Measurements from ENCODE around the gene ABLIM3.
A peak's percentile ranks its signal among the peaks of the same experiment; 100 is the strongest.

- TF ChIP-seq EZH2 (IDR thresholded peaks at IDR 0.05; ENCODE audit: borderline replicate concordance, low read depth, low read length) (no peak), SMARCC2 (IDR thresholded peaks at IDR 0.05; ENCODE audit: low read depth) (no peak), SPI1 (IDR thresholded peaks at IDR 0.05; ENCODE audit: borderline replicate concordance, low read depth, low read length) (no peak), REST (IDR thresholded peaks at IDR 0.05; ENCODE audit: borderline replicate concordance) (no peak; the same call in 1 of the 2 replicates), REST (CRISPR knock-in tag; IDR thresholded peaks at IDR 0.05; ENCODE audit: low read depth) (no peak), CTCF (IDR thresholded peaks at IDR 0.05 in 2 of 3, conservative IDR thresholded peaks at IDR 0.05 in 1 of 3; ENCODE audit: insufficient read depth in 2 of 3, low read depth in 1 of 3, low read length in 3 of 3) (peak; percentile 13 to 43 (median 22); a peak in 2 of 6 replicates)
Measured at GRCh38 chr5:149238540-149238939, 97.2 kb downstream of the ABLIM3 start.

Data from K562 (cell line).